CD14-positive monocyte (primary cell): ENCODE data around the gene FAM169A. TPM values are rescaled to one million over a fixed set of nuclear protein-coding genes. Genes with fewer than 3 reads are reported as not detected.

ENCODE experiments used
- DNase-seq, 3 donors: peaks; one replicate each; pipeline ENCODE4 v3.0.0-alpha.2; 2011 to 2022
- H2AFZ ChIP-seq: 2 replicates; pipeline ENCODE4 v1.6.0; 2012; ENCODE audit warnings: mild to moderate bottlenecking, low read depth, low read length, inconsistent platforms; ENCODE audit not compliant: insufficient read depth, poor library complexity, severe bottlenecking
- H3K27ac ChIP-seq, 2 donors: 1 replicate in 1 of 2; 2 replicates in 1 of 2; pipeline ENCODE4 v1.5.1; 2012 to 2013; ENCODE audit warnings: low read length in 2 of 2, control low read depth in 1 of 2, inconsistent platforms in 1 of 2, low read depth in 1 of 2, mild to moderate bottlenecking in 1 of 2
- H3K27me3 ChIP-seq, 2 donors: one replicate each; pipeline versions ENCODE4 v1.6.0 to v1.6.1; 2011 to 2013; ENCODE audit warnings: low read length in 2 of 2; ENCODE audit not compliant: control insufficient read depth in 2 of 2, insufficient read depth in 2 of 2
- H3K36me3 ChIP-seq, 2 donors: replicated peaks in 1 of 2; 1 replicate in 1 of 2; 2 replicates in 1 of 2; pipeline versions ENCODE4 v1.5.1 to v1.6.1; 2012 to 2013; ENCODE audit warnings: low read length in 2 of 2, control low read depth in 1 of 2, inconsistent platforms in 1 of 2, mild to moderate bottlenecking in 1 of 2; ENCODE audit not compliant: insufficient read depth in 2 of 2, control insufficient read depth in 1 of 2
- H3K4me1 ChIP-seq, 2 donors: 1 replicate in 1 of 2; 2 replicates in 1 of 2; pipeline versions ENCODE4 v1.5.1 to v1.6.1; 2012 to 2013; ENCODE audit warnings: low read length in 2 of 2, control low read depth in 1 of 2, inconsistent platforms in 1 of 2, mild to moderate bottlenecking in 1 of 2, moderate library complexity in 1 of 2; ENCODE audit not compliant: insufficient read depth in 2 of 2, control insufficient read depth in 1 of 2
- H3K4me2 ChIP-seq: replicated peaks from 2 replicates; pipeline ENCODE3; 2012; ENCODE audit warnings: low read length, moderate library complexity, mild to moderate bottlenecking; ENCODE audit not compliant: poor library complexity, severe bottlenecking; ENCODE audit errors: extremely low read depth
- H3K4me3 ChIP-seq, 3 experiments: fragments of 200-600 bp in 1 of 3; sonication (generic) in 1 of 3; replicated peaks in 1 of 3; 1 replicate in 2 of 3; 2 replicates in 1 of 3; pipeline ENCODE4 v1.5.1; 2011 to 2013; ENCODE audit warnings: low read length in 3 of 3, mild to moderate bottlenecking in 3 of 3, control low read depth in 2 of 3, low read depth in 2 of 3, inconsistent platforms in 1 of 3, moderate library complexity in 1 of 3
- H3K79me2 ChIP-seq: 2 replicates; pipeline ENCODE4 v1.6.0; 2012; ENCODE audit warnings: mild to moderate bottlenecking, control low read depth, inconsistent platforms, low read length, moderate library complexity; ENCODE audit not compliant: insufficient read depth
- H3K9ac ChIP-seq: 2 replicates; pipeline ENCODE4 v1.6.0; 2017; ENCODE audit warnings: low read length, mild to moderate bottlenecking; ENCODE audit not compliant: insufficient read depth, poor library complexity, severe bottlenecking
- H3K9me3 ChIP-seq, 2 donors: replicated peaks in 1 of 2; 1 replicate in 1 of 2; 2 replicates in 1 of 2; pipeline versions ENCODE4 v1.5.1 to v1.6.1; 2012 to 2013; ENCODE audit warnings: low read length in 2 of 2, control low read depth in 1 of 2; ENCODE audit not compliant: control insufficient read depth in 1 of 2, insufficient read depth in 1 of 2
- H4K20me1 ChIP-seq: 2 replicates; pipeline ENCODE4 v1.6.0; 2012; ENCODE audit warnings: mild to moderate bottlenecking, low read length, control low read depth, moderate library complexity; ENCODE audit not compliant: insufficient read depth
- H3K27ac Mint-ChIP-seq, 7 donors: one replicate each; pipeline ENCODE4 v1.8.0; 2020; ENCODE audit warnings: mild to moderate bottlenecking in 7 of 7, mixed read lengths in 7 of 7, moderate library complexity in 6 of 7, inconsistent platforms in 2 of 7
- H3K27me3 Mint-ChIP-seq, 3 donors: one replicate each; pipeline ENCODE4 v1.8.0; 2021 to 2022; ENCODE audit warnings: low read depth in 3 of 3, mild to moderate bottlenecking in 3 of 3, mixed read lengths in 3 of 3, moderate library complexity in 3 of 3, inconsistent platforms in 1 of 3
- H3K36me3 Mint-ChIP-seq, 2 donors: one replicate each; pipeline ENCODE4 v1.8.0; 2020; ENCODE audit warnings: mixed read lengths in 2 of 2, inconsistent platforms in 1 of 2, mild to moderate bottlenecking in 1 of 2
- H3K4me1 Mint-ChIP-seq: one replicate; pipeline ENCODE4 v1.8.0; 2020; ENCODE audit warnings: mild to moderate bottlenecking, mixed read lengths
- H3K4me3 Mint-ChIP-seq, 2 donors: one replicate each; pipeline ENCODE4 v1.8.0; 2020; ENCODE audit warnings: mild to moderate bottlenecking in 2 of 2, mixed read lengths in 2 of 2, moderate library complexity in 1 of 2
- H3K9me3 Mint-ChIP-seq, 7 donors: one replicate each; pipeline ENCODE4 v1.8.0; 2020 to 2022; ENCODE audit warnings: mixed read lengths in 7 of 7, mild to moderate bottlenecking in 6 of 7, moderate library complexity in 6 of 7, inconsistent platforms in 2 of 7
- WGBS: methylation state at CpG from one replicate; pipeline ENCODE4 v1.1.5; 2013; ENCODE audit warnings: missing lambda C conversion rate; ENCODE audit not compliant: insufficient coverage; 5-methylcytosine and 5-hydroxymethylcytosine counted together
- intact Hi-C, 2 donors: fragments of 100-400 bp; cut with micrococcal nuclease; formaldehyde crosslinking; loops; one replicate each; pipeline versions ENCODE4 v1.15.0 to v1.15.1; 2023
- polyA plus RNA-seq, 3 donors: library from polyadenylated mRNA; depleted of rRNA in 1 of 3; unstranded in 2 of 3; stranded (reverse) in 1 of 3; fragments of 300-500 nt in 2 of 3; fragments of >200 nt in 1 of 3; fragmentation: Illumina TruSeq in 2 of 3; gene quantifications; 1 replicate in 2 of 3; 2 replicates in 1 of 3; pipeline ENCODE4 v1.2.3, GENCODE V29; 2012 to 2021
- TF ChIP-seq, protein P1 (sequence below): fragments of 200-600 bp; IDR thresholded peaks from one replicate; pipeline ENCODE4 v1.8.0; 2022; ENCODE audit warnings: antibody characterized with exemption, mild to moderate bottlenecking

Gene FAM169A
- polyA plus RNA-seq, 3 donors = not detected

DNA sequence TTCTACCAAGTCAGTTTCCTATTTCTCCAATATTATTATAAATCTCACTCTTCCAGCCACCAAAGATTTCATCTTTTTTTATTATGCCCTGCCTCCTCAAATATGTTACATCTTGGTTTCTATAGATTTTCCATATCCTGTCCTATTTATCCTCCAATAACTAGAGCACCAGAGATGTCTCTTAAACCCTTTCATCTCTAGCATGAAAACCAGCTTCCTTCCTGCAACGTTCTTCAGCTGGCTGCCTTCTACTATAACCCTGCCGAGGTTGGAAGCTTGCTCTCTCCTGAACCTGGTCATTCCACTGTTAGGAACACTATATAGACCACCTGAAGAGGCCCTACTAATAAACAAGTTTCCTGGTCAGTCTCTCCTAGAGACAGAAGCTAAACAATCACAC, 27.9 kb downstream of the FAM169A start:
- H3K27ac Mint-ChIP-seq = no peak overlapping the region
- no peaks in the 10 kb centered on the region for H3K4me1 Mint-ChIP-seq
- H3K36me3 Mint-ChIP-seq = peaks cover 0 to 3% of the 10 kb centered on the region in 2 donors
- Histone ChIP-seq H3K27me3 (no peaks in the 10 kb centered on the region), H3K9me3 (peaks cover 5 to 6% of the 10 kb centered on the region in 2 donors), H3K4me1 (no peaks in the 10 kb centered on the region), H3K79me2 (no peaks in the 10 kb centered on the region), H4K20me1 (no peaks in the 10 kb centered on the region), H3K27ac (no peak overlapping the region), H2AFZ (no peak overlapping the region), H3K4me3 (no peak overlapping the region), H3K4me2 (no peak overlapping the region), H3K9ac (no peak overlapping the region), H3K36me3 (no peaks in the 10 kb centered on the region)
- TF ChIP-seq, protein P1, sequence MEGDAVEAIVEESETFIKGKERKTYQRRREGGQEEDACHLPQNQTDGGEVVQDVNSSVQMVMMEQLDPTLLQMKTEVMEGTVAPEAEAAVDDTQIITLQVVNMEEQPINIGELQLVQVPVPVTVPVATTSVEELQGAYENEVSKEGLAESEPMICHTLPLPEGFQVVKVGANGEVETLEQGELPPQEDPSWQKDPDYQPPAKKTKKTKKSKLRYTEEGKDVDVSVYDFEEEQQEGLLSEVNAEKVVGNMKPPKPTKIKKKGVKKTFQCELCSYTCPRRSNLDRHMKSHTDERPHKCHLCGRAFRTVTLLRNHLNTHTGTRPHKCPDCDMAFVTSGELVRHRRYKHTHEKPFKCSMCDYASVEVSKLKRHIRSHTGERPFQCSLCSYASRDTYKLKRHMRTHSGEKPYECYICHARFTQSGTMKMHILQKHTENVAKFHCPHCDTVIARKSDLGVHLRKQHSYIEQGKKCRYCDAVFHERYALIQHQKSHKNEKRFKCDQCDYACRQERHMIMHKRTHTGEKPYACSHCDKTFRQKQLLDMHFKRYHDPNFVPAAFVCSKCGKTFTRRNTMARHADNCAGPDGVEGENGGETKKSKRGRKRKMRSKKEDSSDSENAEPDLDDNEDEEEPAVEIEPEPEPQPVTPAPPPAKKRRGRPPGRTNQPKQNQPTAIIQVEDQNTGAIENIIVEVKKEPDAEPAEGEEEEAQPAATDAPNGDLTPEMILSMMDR = no peak
- no peak overlapping the region for H3K4me3 Mint-ChIP-seq
- H3K9me3 Mint-ChIP-seq = peaks cover 6 to 17% (median 10%) of the 10 kb centered on the region in 7 donors
- no peak for DNase-seq
- WGBS = 61% methylated on average over 2 of the region's 2 CpGs
- H3K27me3 Mint-ChIP-seq = no peaks in the 10 kb centered on the region
- intact Hi-C loops = no loop called here

DNA sequence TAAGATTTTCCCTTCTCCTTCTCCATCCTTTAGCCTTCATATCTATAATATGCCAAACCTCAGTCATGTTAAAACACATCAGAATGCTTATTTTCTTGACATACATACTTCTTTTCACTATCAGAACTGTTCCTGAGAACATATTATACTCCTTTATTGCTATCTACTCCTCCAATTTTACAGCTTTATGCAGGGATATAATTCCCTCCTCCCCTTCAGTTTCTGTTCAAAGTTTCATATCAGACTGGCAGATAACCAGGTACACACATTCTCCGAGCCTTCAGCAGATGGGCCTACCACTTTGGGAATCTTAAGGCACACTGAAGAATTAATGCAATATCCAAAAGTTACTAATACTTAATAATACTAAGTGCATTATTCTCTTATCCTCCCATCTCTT, 29.1 kb downstream of the FAM169A start:
- no peaks in the 10 kb centered on the region for H4K20me1 ChIP-seq
- Mint-ChIP-seq H3K9me3 (peaks cover 6 to 17% (median 10%) of the 10 kb centered on the region in 7 donors), H3K4me3 (no peak overlapping the region), H3K27ac (no peak overlapping the region), H3K36me3 (peaks cover 0 to 3% of the 10 kb centered on the region in 2 donors), H3K27me3 (no peaks in the 10 kb centered on the region), H3K4me1 (no peaks in the 10 kb centered on the region)
- H3K9ac ChIP-seq = no peak overlapping the region
- 100% methylated on average over 1 of the region's 1 CpG for WGBS
- no peaks in the 10 kb centered on the region for H3K27me3 ChIP-seq
- TF ChIP-seq, protein P1 = no peak
- no peak overlapping the region for H3K4me3 ChIP-seq
- no peak overlapping the region for H3K27ac ChIP-seq
- no peaks in the 10 kb centered on the region for H3K79me2 ChIP-seq
- peaks cover 5 to 6% of the 10 kb centered on the region in 2 donors for H3K9me3 ChIP-seq
- H3K4me2 ChIP-seq = no peak overlapping the region
- DNase-seq = no peak
- intact Hi-C loops = no loop called here
- H3K4me1 ChIP-seq = no peaks in the 10 kb centered on the region
- no peaks in the 10 kb centered on the region for H3K36me3 ChIP-seq
- H2AFZ ChIP-seq = no peak overlapping the region
